Parathyroid adenoma (tissue), 2 donors: ENCODE data around the gene MTSS2.

Source experiments
- H2AFZ ChIP-seq: fragments of 300-600 bp; sonication (generic); one replicate; pipeline ENCODE4 v1.7.0; 2017; ENCODE audit warnings: antibody characterized with exemption, mild to moderate bottlenecking
- H3K27ac ChIP-seq: fragments of 300-600 bp; sonication (generic); one replicate; pipeline ENCODE4 v1.7.0; 2017
- H3K27me3 ChIP-seq: fragments of 300-600 bp; sonication (generic); one replicate; pipeline ENCODE4 v1.7.0; 2017; ENCODE audit warnings: low read length; ENCODE audit not compliant: control insufficient read depth, insufficient read depth
- H3K36me3 ChIP-seq: fragments of 300-600 bp; sonication (generic); one replicate; pipeline ENCODE4 v1.7.0; 2017; ENCODE audit warnings: low read length; ENCODE audit not compliant: control insufficient read depth, insufficient read depth
- H3K4me1 ChIP-seq: fragments of 300-600 bp; sonication (generic); one replicate; pipeline ENCODE4 v1.7.0; 2017; ENCODE audit warnings: control low read depth
- H3K4me2 ChIP-seq: fragments of 300-600 bp; sonication (generic); one replicate; pipeline ENCODE4 v1.7.0; 2017; ENCODE audit warnings: low read length
- H3K4me3 ChIP-seq: fragments of 300-600 bp; sonication (generic); one replicate; pipeline ENCODE4 v1.7.0; 2017; ENCODE audit warnings: low read depth, low read length
- H3K79me2 ChIP-seq: fragments of 300-600 bp; sonication (generic); one replicate; pipeline ENCODE4 v1.7.0; 2017; ENCODE audit warnings: control low read depth
- H3K9ac ChIP-seq: fragments of 300-600 bp; sonication (generic); one replicate; pipeline ENCODE4 v1.7.0; 2017; ENCODE audit warnings: mild to moderate bottlenecking
- H3K9me3 ChIP-seq: fragments of 300-600 bp; sonication (generic); one replicate; pipeline ENCODE4 v1.7.0; 2017; ENCODE audit warnings: low read length; ENCODE audit not compliant: control insufficient read depth
- TF ChIP-seq, protein P1 (sequence below): fragments of 300-600 bp; sonication (generic); IDR thresholded peaks from one replicate; pipeline ENCODE4 v1.7.0; 2017; ENCODE audit warnings: antibody characterized with exemption, mild to moderate bottlenecking
- donor health status: primary hyperparathyroidism.

MTSS2 gene

DNA sequence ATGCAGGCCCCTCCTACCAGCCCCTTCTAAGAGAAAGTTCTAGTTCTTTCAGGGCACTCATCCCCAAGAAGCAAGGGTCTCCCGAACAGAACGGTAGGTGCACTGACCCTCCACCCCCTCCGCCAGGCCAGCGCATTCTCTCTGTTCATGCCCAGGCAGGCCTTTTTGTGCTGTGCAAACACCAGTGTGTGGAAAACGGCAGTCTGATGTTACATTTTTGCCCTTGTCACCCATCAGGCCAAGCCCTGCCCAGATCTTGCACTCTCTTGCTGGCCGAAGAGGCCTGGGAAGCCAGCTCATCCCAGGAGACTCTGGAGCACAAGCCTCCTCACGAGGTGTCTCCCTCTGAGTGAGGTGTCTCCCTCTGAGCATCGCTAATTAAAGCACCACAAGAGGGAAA, 16.1 kb upstream of the MTSS2 start:
- Histone ChIP-seq H3K27ac (peak overlapping the region; percentile 96), H3K27me3 (no peaks in the 10 kb centered on the region), H3K9me3 (no peaks in the 10 kb centered on the region), H2AFZ (no peak overlapping the region), H3K4me3 (no peak overlapping the region), H3K9ac (no peak overlapping the region), H3K4me2 (no peak overlapping the region), H3K36me3 (no peaks in the 10 kb centered on the region), H3K4me1 (peaks cover 23% of the 10 kb centered on the region), H3K79me2 (peaks cover 7% of the 10 kb centered on the region)
- TF ChIP-seq, protein P1, sequence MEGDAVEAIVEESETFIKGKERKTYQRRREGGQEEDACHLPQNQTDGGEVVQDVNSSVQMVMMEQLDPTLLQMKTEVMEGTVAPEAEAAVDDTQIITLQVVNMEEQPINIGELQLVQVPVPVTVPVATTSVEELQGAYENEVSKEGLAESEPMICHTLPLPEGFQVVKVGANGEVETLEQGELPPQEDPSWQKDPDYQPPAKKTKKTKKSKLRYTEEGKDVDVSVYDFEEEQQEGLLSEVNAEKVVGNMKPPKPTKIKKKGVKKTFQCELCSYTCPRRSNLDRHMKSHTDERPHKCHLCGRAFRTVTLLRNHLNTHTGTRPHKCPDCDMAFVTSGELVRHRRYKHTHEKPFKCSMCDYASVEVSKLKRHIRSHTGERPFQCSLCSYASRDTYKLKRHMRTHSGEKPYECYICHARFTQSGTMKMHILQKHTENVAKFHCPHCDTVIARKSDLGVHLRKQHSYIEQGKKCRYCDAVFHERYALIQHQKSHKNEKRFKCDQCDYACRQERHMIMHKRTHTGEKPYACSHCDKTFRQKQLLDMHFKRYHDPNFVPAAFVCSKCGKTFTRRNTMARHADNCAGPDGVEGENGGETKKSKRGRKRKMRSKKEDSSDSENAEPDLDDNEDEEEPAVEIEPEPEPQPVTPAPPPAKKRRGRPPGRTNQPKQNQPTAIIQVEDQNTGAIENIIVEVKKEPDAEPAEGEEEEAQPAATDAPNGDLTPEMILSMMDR: no peak

DNA sequence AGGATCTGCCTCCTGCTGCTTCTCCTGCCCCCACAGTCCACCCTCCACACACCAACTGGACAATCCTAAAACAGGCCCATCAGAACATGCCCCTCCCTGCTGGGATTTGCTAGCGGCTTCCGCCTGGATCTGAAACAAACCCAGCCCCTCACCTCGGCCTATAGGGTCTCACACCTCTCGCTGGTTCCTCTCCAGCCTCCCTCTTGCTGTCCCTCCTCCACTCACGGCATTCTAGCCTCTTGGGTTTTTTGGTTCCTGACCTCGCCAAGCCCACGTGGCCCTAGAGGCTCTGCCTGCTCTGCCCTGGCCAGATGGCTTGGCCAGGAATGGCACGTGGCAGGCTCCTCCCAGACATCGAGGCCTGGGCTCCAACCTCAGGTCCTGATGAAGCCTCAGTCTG, 15.7 kb upstream of the MTSS2 start:
- H3K4me1 ChIP-seq: peaks cover 23% of the 10 kb centered on the region
- H3K36me3 ChIP-seq: no peaks in the 10 kb centered on the region
- H3K9ac ChIP-seq: no peak overlapping the region
- H3K4me3 ChIP-seq: no peak overlapping the region
- no peak overlapping the region for H2AFZ ChIP-seq
- H3K79me2 ChIP-seq: peaks cover 3% of the 10 kb centered on the region
- no peaks in the 10 kb centered on the region for H3K9me3 ChIP-seq
- peak overlapping the region; percentile 96 for H3K27ac ChIP-seq
- no peak overlapping the region for H3K4me2 ChIP-seq
- no peaks in the 10 kb centered on the region for H3K27me3 ChIP-seq
- TF ChIP-seq, protein P1: no peak

DNA sequence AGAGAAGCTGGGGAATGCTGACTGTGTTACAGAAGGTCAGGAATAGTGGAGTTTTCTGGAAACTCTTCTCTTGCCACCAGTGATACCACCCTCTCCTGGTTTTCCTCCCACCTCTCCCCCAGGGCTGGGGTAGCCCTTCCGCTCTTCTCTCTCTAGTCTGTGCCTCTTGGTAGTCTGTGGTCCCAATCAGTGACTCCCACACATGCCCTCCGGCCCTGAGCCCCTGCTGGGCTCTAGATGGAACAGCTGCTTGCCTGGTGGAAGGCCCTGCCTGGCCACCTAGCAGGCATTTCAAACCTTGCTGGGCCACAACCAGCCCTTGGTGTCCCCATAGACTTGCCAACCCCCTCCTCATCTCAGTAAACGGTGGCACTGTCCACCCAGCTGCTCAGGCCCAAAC, 15.2 kb upstream of the MTSS2 start:
- Histone ChIP-seq H3K79me2 (peaks cover 3% of the 10 kb centered on the region), H3K9ac (no peak overlapping the region), H3K36me3 (no peaks in the 10 kb centered on the region), H3K4me1 (peaks cover 23% of the 10 kb centered on the region), H3K27ac (no peak overlapping the region), H2AFZ (no peak overlapping the region), H3K4me3 (no peak overlapping the region), H3K27me3 (no peaks in the 10 kb centered on the region), H3K9me3 (no peaks in the 10 kb centered on the region), H3K4me2 (no peak overlapping the region)
- TF ChIP-seq, protein P1: no peak

DNA sequence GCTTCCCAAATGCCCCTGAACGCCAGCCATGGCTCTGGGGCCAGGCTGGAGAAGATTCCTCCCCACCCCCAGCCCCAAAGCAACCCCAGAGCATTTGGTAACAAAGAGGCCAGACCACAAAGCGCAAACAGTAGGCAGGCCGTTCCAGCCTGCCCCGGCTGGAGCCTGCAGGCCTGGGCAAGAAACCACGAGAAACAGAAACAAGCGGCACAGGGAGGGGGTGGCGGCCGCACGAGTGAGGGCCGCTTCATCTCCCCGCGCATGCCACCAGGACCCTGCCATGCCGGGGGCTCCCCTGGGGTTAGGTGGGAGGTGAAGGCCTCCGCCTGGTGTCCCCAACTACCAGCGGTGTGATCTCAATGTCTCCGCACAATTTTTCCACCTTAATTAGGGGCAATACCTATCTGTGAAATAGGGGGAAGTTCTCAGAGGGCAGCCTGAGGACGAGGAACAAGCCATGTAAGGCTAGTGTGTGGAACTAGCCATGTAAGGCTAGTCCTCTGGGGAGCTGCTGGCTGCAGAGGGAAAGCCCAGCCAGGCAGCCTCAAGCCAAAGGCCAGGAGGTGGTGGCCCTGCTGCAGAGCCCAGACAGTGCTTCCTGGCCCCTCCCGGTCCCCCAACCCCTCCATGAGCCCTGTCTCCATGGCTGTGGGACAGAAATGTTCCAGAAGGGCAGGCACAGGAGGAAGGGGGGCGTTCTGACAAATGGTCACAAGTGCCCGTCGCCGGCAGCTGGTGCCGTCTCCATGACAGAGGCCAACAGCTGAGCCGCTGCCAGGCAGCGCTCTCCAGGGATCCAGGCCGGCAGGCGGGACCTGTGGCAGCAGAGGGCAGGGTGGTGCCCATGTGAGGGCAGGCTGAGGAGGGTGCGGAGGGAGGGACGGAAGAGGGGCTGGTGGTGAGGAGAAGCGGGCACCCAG, 14.5 kb upstream of the MTSS2 start:
- H3K27me3 ChIP-seq: no peaks in the 10 kb centered on the region
- peaks cover 23% of the 10 kb centered on the region for H3K4me1 ChIP-seq

More for the DNA sequence above, 14.5 kb upstream of the MTSS2 start:
- Histone ChIP-seq H3K4me2 (no peak overlapping the region), H3K79me2 (peaks cover 3% of the 10 kb centered on the region), H3K36me3 (no peaks in the 10 kb centered on the region), H3K27ac (no peak overlapping the region), H3K9me3 (no peaks in the 10 kb centered on the region), H3K9ac (no peak overlapping the region), H3K4me3 (no peak overlapping the region), H2AFZ (no peak overlapping the region)
- TF ChIP-seq, protein P1: no peak
